Spinal cord (tissue), 10 donors: ENCODE data around the gene TNFAIP3. TPM values are rescaled to one million over a fixed set of nuclear protein-coding genes. Genes with fewer than 3 reads are reported as not detected.
A peak's percentile ranks its signal among the peaks of the same experiment; 100 is the strongest.
"Not testable (repeated sequence)": the region's sequence is repeated elsewhere in the genome, so short reads cannot be mapped to it uniquely, and the experiment has no call there.

Experiments used
- DNase-seq, 6 donors: peaks; one replicate each; pipeline versions ENCODE4 v3.0.0 to v3.0.0-alpha.2; 2013 to 2015; ENCODE audit warnings: low spot score in 6 of 6, low read depth in 4 of 6
- H3K27ac ChIP-seq: one replicate; pipeline ENCODE4 v1.5.1; 2013; ENCODE audit warnings: low read depth, low read length, control low read depth
- H3K27me3 ChIP-seq: one replicate; pipeline ENCODE4 v1.6.1; 2013; ENCODE audit warnings: low read length; ENCODE audit not compliant: control insufficient read depth, insufficient read depth
- H3K36me3 ChIP-seq: one replicate; pipeline ENCODE4 v1.6.1; 2013; ENCODE audit warnings: low read length; ENCODE audit not compliant: control insufficient read depth, insufficient read depth
- H3K4me1 ChIP-seq: one replicate; pipeline ENCODE4 v1.6.1; 2013; ENCODE audit warnings: low read length; ENCODE audit not compliant: control insufficient read depth, insufficient read depth
- H3K4me3 ChIP-seq: one replicate; pipeline ENCODE4 v1.5.1; 2013; ENCODE audit warnings: low read depth, low read length, control low read depth
- H3K9me3 ChIP-seq: one replicate; pipeline ENCODE4 v1.6.1; 2013; ENCODE audit warnings: low read length; ENCODE audit not compliant: control insufficient read depth, insufficient read depth
- WGBS: methylation state at CpG from one replicate; pipeline ENCODE4 v1.1.5; 2013; ENCODE audit warnings: missing lambda C conversion rate; ENCODE audit not compliant: insufficient coverage; 5-methylcytosine and 5-hydroxymethylcytosine counted together
- polyA plus RNA-seq, 2 donors: library from polyadenylated mRNA; unstranded; fragments of 120-200 nt; gene quantifications; one replicate each; pipeline ENCODE4 v1.2.1, GENCODE V29; 2013; ENCODE audit not compliant: insufficient read length in 2 of 2
- total RNA-seq, 2 donors: library from RNA; depleted of rRNA in 1 of 2; stranded (reverse); fragments of 120-200 nt in 1 of 2; fragments of >200 nt in 1 of 2; gene quantifications; one replicate each; pipeline versions ENCODE4 v1.2.3 to v1.2.4, GENCODE V29; 2013 to 2014
- donor health status: healthy.

The TNFAIP3 gene
- total and polyA plus RNA-seq, 4 donors = 4.5 to 10.0 (median 5.0) TPM

DNA sequence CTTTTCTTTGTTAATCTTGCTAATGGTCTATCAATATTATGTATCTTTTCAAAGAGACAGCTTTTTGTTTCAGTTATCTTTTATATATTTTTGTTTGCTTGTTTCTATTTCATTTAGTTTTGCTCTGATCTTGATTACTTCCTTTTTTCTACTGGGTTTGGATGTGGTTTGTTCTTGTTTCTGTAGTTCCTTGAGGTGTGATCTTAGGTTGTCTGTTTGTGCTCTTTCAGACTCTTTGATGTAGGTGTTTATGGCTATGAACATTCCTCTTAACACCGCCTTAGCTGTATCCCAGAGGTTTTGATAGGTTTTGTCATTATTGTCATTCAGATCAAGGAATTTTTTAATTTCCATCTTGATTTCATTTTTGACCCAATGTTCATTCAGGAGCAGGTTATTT is 26.8 kb upstream of the TNFAIP3 start:
- Histone ChIP-seq H3K4me1 (no peaks in the 10 kb centered on the region), H3K27ac (no peak overlapping the region), H3K4me3 (no peak overlapping the region), H3K36me3 (no peaks in the 10 kb centered on the region), H3K9me3 (peaks cover 3% of the 10 kb centered on the region), H3K27me3 (no peaks in the 10 kb centered on the region)
- DNase-seq = no peak
- WGBS = no CpG with 5 or more reads among the region's 1 CpG

DNA sequence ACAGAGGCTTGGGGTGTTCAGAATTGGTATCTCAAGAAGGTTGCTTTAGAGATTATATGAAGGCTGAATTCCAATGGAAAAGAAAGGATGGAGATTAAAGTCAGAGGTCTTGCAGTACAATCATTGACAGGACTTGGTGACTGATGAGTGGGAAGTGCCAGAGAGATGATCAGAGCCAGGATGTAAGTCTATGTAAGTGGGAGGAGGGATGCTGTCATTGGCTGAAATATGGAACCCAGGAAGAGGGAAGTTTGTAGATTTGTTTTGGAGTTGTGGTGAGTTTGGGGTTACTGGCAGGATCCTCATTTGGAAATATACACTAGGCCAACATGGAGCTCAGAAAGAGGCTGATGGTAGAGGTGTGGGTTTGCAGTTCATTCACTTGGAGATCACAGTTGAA is 23.8 kb upstream of the TNFAIP3 start:
- no peaks in the 10 kb centered on the region for H3K27me3 ChIP-seq
- H3K4me3 ChIP-seq = no peak overlapping the region
- H3K36me3 ChIP-seq = no peaks in the 10 kb centered on the region
- H3K4me1 ChIP-seq = no peaks in the 10 kb centered on the region
- peaks cover 3% of the 10 kb centered on the region for H3K9me3 ChIP-seq
- H3K27ac ChIP-seq = no peak overlapping the region
- DNase-seq = no peak

DNA sequence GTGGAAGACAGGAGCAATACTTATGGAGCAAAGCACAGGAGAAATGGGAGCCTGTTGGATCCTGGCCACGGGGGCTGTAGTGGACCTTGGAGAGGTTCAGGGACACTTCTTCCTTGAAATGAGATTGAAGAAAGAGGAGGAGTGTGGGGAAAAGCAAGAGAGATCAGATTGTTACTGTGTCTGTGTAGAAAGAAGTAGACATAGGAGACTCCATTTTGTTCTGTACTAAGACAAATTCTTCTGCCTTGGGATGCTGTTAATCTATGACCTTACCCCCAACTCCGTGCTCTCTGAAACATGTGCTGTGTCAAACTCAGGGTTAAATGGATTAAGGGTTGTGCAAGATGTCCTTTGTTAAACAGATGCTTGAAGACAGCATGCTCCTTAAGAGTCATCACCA is 22.7 kb upstream of the TNFAIP3 start:
- not testable (repeated sequence) for H3K4me1 ChIP-seq, H3K27me3 ChIP-seq, H3K9me3 ChIP-seq, DNase-seq, H3K4me3 ChIP-seq, H3K27ac ChIP-seq, H3K36me3 ChIP-seq
- 83% methylated on average over 1 of the region's 2 CpGs for WGBS

DNA sequence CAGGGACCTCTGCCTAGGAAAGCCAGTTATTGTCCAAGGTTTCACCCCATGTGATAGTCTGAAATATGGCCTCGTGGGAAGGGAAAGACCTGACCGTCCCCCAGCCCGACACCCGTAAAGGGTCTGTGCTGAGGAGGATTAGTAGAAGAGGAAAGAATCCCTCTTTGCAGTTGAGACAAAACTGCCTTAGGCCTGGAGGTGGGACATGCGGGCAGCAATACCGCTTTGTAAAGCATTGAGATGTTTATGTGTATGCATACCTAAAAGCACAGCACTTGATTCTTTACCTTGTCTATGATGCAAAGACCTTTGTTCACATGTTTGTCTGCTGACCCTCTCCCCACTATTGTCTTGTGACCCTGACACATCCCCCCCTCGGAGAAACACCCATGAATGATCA is 22.3 kb upstream of the TNFAIP3 start:
- not testable (repeated sequence) for DNase-seq, H3K9me3 ChIP-seq, H3K27ac ChIP-seq, H3K27me3 ChIP-seq, H3K4me1 ChIP-seq, H3K36me3 ChIP-seq, H3K4me3 ChIP-seq
- WGBS = 83% methylated on average over 5 of the region's 7 CpGs

DNA sequence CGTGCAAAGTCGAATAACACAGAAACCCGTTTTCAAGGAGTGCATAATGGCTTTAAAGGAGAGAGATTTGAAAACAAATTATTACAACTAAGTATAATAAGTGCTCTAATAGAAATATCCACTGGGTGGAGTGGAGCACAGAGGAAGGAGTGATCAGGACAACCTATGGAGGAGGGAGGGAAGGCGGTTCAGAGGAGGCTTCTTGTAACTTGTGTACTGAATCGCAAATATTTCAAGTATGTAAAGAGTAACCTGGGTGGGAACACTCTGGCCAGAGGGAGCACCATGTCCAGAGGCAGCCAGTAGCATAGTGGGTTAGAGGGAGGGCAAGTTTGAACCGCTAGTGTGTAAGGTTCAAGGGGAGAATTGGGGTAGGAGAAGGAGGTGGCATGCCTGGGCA is 21.6 kb upstream of the TNFAIP3 start:
- Histone ChIP-seq H3K27ac (no peak overlapping the region), H3K36me3 (no peaks in the 10 kb centered on the region), H3K27me3 (no peaks in the 10 kb centered on the region), H3K9me3 (no peaks in the 10 kb centered on the region), H3K4me1 (no peaks in the 10 kb centered on the region), H3K4me3 (no peak overlapping the region)
- no peak for DNase-seq
- 93% methylated on average over 3 of the region's 6 CpGs for WGBS

DNA sequence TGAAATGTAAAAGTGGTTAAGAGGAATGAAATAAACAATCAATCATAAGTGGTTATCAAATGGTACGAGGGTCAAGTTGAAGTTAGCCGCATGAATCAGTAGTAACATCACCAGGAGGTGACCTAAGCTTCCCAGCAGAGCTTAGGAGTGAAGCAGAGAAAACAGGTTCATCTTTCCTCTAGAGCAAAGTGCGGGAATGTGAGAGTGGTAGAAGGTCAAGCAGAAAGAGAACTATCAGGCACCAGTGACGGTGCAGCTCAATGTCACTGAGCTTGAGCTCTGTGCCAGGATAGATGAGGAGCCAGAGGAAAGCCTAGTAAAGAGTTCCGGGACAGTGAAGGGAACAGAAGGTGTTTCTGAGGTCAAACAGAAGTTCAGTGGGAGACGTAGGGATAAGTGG is 20.8 kb upstream of the TNFAIP3 start:
- Histone ChIP-seq H3K4me3 (no peak overlapping the region), H3K9me3 (no peaks in the 10 kb centered on the region), H3K36me3 (no peaks in the 10 kb centered on the region), H3K27me3 (no peaks in the 10 kb centered on the region), H3K4me1 (no peaks in the 10 kb centered on the region), H3K27ac (no peak overlapping the region)
- WGBS = 95% methylated on average over 6 of the region's 6 CpGs
- no peak for DNase-seq

DNA sequence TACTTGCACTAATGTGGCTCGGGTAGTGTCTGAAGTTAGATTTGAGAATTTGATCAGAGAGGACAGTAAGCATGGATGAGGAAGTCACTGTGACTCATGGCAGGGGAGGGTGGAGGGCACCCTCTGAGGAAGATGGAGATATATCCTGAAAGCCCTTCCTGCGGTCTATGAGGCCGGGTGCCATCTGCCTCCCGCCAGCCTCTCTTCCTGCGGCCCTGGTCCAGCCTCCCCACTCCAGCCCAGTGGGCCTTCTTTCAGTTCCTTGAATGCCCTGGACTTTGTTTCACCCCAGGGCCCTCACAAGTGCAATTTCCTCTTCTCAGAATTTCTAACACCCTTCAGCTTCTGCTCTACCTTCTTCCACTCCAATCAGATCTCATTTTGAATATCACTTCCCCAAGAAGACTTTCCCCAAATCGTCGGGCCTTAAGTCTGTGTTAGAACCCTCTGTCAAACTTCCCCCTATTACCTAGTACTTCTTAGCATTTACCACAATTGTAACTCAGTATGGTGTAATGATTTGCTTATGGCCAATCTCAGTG is 20.2 kb upstream of the TNFAIP3 start:
- Histone ChIP-seq H3K27me3 (no peaks in the 10 kb centered on the region), H3K9me3 (no peaks in the 10 kb centered on the region), H3K27ac (no peak overlapping the region), H3K4me3 (no peak overlapping the region), H3K36me3 (no peaks in the 10 kb centered on the region), H3K4me1 (no peaks in the 10 kb centered on the region)
- 91% methylated on average over 5 of the region's 7 CpGs for WGBS
- no peak for DNase-seq

DNA sequence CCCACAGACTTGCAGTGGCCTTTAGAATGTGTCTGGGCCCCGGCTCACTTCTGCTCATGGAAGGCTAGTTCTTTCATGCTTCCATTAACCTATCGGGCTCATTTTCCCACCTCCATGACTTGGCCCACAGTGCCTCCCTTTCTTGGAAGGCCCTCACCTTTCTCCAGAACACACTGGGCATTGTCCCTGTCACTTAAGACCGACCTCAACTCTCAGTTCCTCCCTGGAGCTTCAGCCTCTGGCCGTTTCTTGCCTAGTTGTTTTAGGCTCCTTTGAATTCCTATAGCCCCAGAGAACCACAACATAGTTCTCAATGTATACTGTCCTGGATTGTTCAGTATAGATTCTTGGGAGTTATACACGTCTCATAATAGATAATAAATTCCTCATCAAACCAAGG is 19.3 kb upstream of the TNFAIP3 start:
- 97% methylated on average over 3 of the region's 5 CpGs for WGBS
- Histone ChIP-seq H3K27me3 (no peaks in the 10 kb centered on the region), H3K27ac (no peak overlapping the region)

DNA sequence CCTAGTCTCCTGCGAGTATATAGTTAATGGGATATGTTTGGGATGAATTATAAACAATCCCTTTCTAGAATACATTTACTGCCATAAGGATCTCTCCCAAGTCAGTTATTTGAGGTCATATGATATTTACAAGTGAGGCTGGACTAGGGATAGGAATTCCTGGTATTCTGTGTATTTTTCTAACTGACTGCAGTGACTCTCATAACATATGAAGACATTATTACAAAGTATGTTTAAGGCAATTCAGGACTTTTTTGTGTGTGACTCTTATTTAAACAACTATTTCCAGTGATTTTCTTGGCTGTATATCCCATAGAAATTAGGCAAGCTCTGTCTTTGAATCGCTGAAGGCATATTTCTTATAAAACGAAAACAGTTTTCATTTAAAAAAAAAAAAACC is 18.4 kb upstream of the TNFAIP3 start:
- no CpG with 5 or more reads among the region's 3 CpGs for WGBS
- no peak for DNase-seq
- Histone ChIP-seq H3K36me3 (no peaks in the 10 kb centered on the region), H3K27ac (peak overlapping the region; percentile 47), H3K4me1 (no peaks in the 10 kb centered on the region), H3K27me3 (no peaks in the 10 kb centered on the region), H3K4me3 (no peak overlapping the region), H3K9me3 (no peaks in the 10 kb centered on the region)

More for the DNA sequence above, 19.3 kb upstream of the TNFAIP3 start:
- Histone ChIP-seq H3K36me3 (no peaks in the 10 kb centered on the region), H3K4me1 (no peaks in the 10 kb centered on the region), H3K9me3 (no peaks in the 10 kb centered on the region), H3K4me3 (no peak overlapping the region)
- no peak for DNase-seq

DNA sequence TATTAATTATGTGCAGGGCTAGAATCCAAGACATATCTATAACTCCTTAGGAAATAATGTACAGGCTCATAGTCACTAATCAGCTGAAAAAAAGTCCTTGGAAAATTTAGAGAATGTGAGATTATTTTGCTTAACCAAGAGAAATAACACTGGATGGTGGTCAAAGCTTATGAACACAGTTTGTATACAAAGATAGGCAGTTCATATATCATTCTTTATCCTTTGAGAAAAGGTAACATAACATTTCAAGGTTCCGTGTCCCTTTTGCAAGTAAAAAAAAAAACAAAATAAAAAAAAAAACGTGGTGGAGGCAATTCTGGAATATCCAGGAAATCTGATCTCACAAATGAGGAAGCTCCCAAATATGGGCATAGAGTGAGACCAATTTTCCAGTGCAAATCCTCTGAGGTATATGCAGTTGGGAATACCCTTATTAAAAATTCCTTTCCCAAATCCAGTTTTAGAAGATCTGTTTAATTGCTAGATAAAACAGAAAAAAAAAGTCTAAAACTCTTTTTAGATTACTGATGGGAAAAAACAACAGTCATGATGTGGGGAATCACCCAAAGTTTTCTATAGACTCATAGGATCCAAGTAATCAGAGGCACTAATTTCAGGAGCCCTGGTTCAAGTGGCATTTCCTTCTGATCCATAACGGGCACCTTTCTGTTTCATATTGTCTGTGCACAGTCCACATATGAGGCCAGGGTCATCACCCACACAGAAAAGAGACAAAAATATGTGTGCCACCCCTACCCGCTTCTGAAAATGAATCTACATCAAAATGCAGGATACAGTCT is 17.7 kb upstream of the TNFAIP3 start:
- 100% methylated on average over 1 of the region's 4 CpGs for WGBS
- Histone ChIP-seq H3K27me3 (no peaks in the 10 kb centered on the region), H3K27ac (peak overlapping the region; percentile 47), H3K36me3 (no peaks in the 10 kb centered on the region), H3K9me3 (no peaks in the 10 kb centered on the region), H3K4me1 (no peaks in the 10 kb centered on the region), H3K4me3 (no peak overlapping the region)
- no peak for DNase-seq
